Hippocampal formation (tissue), 2 donors: ENCODE data around the gene RELL1.

Experiments used
- DNase-seq, 2 donors: peaks; one replicate each; lab custom pipeline; 2025; lab: John Stamatoyannopoulos, UW

Gene RELL1

GRCh38 chr4:37635155-37635554 is 51.0 kb downstream of the RELL1 start:
- no peak for DNase-seq

- DNase-seq = no peak
Measured at GRCh38 chr4:37634180-37634579, 52.0 kb downstream of the RELL1 start.

GRCh38 chr4:37632836-37633235 is 53.3 kb downstream of the RELL1 start:
- DNase-seq = no peak

- DNase-seq = no peak
Measured at GRCh38 chr4:37631551-37631950, 54.6 kb downstream of the RELL1 start.

GRCh38 chr4:37629713-37630112 is 56.5 kb downstream of the RELL1 start:
- DNase-seq = no peak

GRCh38 chr4:37628977-37629609 is 57.1 kb downstream of the RELL1 start:
- DNase-seq = no peak

- DNase-seq = no peak
Measured at GRCh38 chr4:37627263-37627662, 58.9 kb downstream of the RELL1 start.

- no peak for DNase-seq
Measured at GRCh38 chr4:37625499-37625898, 60.7 kb downstream of the RELL1 start.

- no peak for DNase-seq
Measured at GRCh38 chr4:37623940-37624339, 62.2 kb downstream of the RELL1 start.

GRCh38 chr4:37623125-37623524 is 63.1 kb downstream of the RELL1 start:
- DNase-seq = no peak

GRCh38 chr4:37620176-37620575 is 66.0 kb downstream of the RELL1 start:
- no peak for DNase-seq

GRCh38 chr4:37615720-37616063 is 70.5 kb downstream of the RELL1 start:
- no peak for DNase-seq

- DNase-seq = no peak
Measured at GRCh38 chr4:37615059-37615719, 71.0 kb downstream of the RELL1 start.

- no peak for DNase-seq
Measured at GRCh38 chr4:37612811-37613210, 73.4 kb downstream of the RELL1 start.

- DNase-seq = no peak
Measured at GRCh38 chr4:37609626-37610025, 76.5 kb downstream of the RELL1 start.

GRCh38 chr4:37607018-37607417 is 79.2 kb downstream of the RELL1 start:
- no peak for DNase-seq

GRCh38 chr4:37605843-37606565 is 80.2 kb downstream of the RELL1 start:
- no peak for DNase-seq

GRCh38 chr4:37604461-37604860 is 81.7 kb downstream of the RELL1 start:
- no peak for DNase-seq

- no peak for DNase-seq
Measured at GRCh38 chr4:37603711-37604110, 82.5 kb downstream of the RELL1 start.

- peak; percentile 6 to 73 for DNase-seq
Measured at GRCh38 chr4:37603070-37603468, 83.1 kb downstream of the RELL1 start.

- DNase-seq = no peak
Measured at GRCh38 chr4:37602454-37603069, 83.6 kb downstream of the RELL1 start.

GRCh38 chr4:37601531-37601930 is 84.6 kb downstream of the RELL1 start:
- DNase-seq = no peak
